GM06990 (cell line): ENCODE measurements around the gene KCTD11.
A peak's percentile ranks its signal among the peaks of the same experiment; 100 is the strongest.

Experiments used
- DNase-seq: peaks from one replicate; pipeline ENCODE4 v3.0.0-alpha.2; 2011; ENCODE audit not compliant: insufficient read length; ENCODE audit errors: extremely low read depth
- H3K27me3 ChIP-seq: replicated peaks from 2 replicates; pipeline ENCODE4 v1.6.0; 2011; ENCODE audit warnings: low read length; ENCODE audit not compliant: control insufficient read depth, insufficient read depth
- H3K36me3 ChIP-seq: 2 replicates; pipeline ENCODE4 v1.5.1; 2011; ENCODE audit warnings: low read length; ENCODE audit not compliant: control insufficient read depth, insufficient read depth
- H3K4me3 ChIP-seq: replicated peaks from 2 replicates; pipeline ENCODE4 v1.5.1; 2011; ENCODE audit warnings: low read depth, mild to moderate bottlenecking, control low read depth, low read length
- TF ChIP-seq, protein P1 (sequence below): IDR thresholded peaks from 2 replicates; pipeline ENCODE4 v1.5.1; 2011; ENCODE audit warnings: low read length, control low read depth, mild to moderate bottlenecking, inconsistent platforms; ENCODE audit not compliant: insufficient read depth, poor library complexity, severe bottlenecking

KCTD11 gene

DNA sequence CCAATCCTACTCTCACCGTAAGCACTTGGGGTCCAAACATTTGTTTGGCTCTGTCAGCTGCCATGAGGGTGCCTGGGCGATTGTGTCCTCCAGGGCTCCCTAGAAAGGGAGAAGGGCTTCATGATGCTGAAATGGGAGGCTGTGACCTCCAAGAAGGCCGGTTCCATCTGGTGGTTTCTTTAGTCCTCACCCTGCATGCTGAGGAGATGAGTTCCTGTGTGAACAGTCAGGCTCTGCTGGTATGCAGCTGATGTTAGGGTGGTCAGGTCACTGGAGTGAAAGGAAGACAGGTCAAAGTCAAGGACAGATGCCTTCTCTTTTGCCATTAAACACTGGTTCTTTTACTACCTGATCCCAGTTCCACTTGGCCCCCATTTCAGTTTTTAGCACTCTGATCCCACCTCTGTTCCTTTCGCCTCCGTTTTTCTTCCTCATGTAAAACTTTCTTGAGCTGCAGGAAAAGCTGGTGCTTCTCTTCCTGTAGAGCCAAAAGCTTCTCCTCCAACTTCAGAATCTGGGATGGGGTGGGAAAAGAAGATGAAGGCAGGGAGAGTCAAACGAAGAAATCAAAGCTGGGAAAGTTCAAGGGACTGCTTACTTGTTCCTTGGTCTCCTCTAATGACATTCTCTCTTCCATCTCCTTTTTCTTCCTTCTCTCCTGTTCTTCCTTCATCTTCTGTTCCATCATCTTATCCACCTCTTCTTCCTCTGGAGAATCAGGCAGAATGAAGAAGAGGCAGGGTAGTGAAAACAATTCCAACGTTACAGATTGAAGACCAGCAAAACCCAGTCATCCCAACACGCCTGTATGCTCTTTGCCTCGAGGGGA lies 37.9 kb upstream of the KCTD11 start:
- H3K36me3 ChIP-seq: peaks cover 55% of the 10 kb centered on the region
- peak overlapping the region; percentile 85 for H3K4me3 ChIP-seq
- no peak for DNase-seq
- no peaks in the 10 kb centered on the region for H3K27me3 ChIP-seq
- TF ChIP-seq, protein P1, sequence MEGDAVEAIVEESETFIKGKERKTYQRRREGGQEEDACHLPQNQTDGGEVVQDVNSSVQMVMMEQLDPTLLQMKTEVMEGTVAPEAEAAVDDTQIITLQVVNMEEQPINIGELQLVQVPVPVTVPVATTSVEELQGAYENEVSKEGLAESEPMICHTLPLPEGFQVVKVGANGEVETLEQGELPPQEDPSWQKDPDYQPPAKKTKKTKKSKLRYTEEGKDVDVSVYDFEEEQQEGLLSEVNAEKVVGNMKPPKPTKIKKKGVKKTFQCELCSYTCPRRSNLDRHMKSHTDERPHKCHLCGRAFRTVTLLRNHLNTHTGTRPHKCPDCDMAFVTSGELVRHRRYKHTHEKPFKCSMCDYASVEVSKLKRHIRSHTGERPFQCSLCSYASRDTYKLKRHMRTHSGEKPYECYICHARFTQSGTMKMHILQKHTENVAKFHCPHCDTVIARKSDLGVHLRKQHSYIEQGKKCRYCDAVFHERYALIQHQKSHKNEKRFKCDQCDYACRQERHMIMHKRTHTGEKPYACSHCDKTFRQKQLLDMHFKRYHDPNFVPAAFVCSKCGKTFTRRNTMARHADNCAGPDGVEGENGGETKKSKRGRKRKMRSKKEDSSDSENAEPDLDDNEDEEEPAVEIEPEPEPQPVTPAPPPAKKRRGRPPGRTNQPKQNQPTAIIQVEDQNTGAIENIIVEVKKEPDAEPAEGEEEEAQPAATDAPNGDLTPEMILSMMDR: no peak

GRCh38 chr17:7314719-7315569 lies 37.0 kb upstream of the KCTD11 start, which contains the start of gene GPS2:
Gene GPS2 (minus strand): TSS chr17:7315360. CDS start chr17:7315052, 308 bp downstream.
- peak; percentile 91 for DNase-seq
- TF ChIP-seq, protein P1: no peak
- peaks cover 51% of the 10 kb centered on the region for H3K36me3 ChIP-seq
- no peaks in the 10 kb centered on the region for H3K27me3 ChIP-seq
- peak within 1 kb of the TSS; percentile 85 for H3K4me3 ChIP-seq

GRCh38 chr17:7315570-7316235 lies 36.3 kb upstream of the KCTD11 start:
- DNase-seq: no peak
- Histone ChIP-seq H3K27me3 (no peaks in the 10 kb centered on the region), H3K4me3 (peak overlapping the region; percentile 85), H3K36me3 (peaks cover 50% of the 10 kb centered on the region)
- TF ChIP-seq, protein P1: no peak

GRCh38 chr17:7317161-7317803 lies 34.7 kb upstream of the KCTD11 start:
- DNase-seq: no peak
- Histone ChIP-seq H3K4me3 (no peak overlapping the region), H3K27me3 (no peaks in the 10 kb centered on the region), H3K36me3 (peaks cover 53% of the 10 kb centered on the region)
- TF ChIP-seq, protein P1: no peak

DNA sequence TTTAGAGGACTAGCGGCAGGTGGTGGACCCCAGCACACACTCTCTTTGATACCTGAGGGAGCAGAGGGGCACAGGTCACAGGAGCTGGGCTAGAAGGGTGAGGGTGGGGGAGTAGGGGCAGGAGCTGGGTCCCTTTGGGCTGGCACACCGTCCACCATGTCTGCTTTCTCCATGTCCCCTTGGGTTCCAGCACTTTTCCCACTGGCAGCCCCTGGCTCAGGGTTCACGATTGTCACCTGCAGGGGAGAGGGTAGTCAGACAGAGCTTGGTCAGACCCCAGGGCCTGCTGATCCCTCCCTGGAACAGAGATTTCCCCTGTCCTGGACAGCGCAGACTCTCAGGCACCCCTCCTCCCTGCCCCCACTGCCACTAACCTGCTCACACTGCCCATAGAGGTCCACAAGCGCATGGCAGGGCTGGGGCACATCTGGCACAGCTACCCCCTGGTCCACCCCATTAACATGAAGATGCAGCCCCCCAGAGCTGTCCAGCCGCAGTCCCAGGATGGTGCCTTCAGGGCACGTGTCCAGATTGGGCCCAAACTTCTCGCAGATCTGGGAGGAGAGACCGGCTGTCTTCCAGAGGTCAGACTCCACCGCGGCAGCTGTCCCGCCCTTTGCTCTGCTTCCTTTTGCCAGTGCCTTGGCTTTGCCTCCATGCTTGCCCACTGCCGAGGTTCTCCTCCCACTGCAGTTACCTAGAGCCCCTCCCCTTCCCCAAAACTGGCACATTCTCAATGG lies 33.7 kb upstream of the KCTD11 start:
- no peak for DNase-seq
- no peak overlapping the region for H3K4me3 ChIP-seq
- no peaks in the 10 kb centered on the region for H3K27me3 ChIP-seq
- TF ChIP-seq, protein P1: no peak
- peaks cover 52% of the 10 kb centered on the region for H3K36me3 ChIP-seq
